ENCODE results near the gene FARP1.

GRCh38 chr13:98214707-98215106 is 71.8 kb downstream of the FARP1 start:
- TF ChIP-seq CTCF (conservative IDR thresholded peaks at IDR 0.05) (no peak), ZFX (IDR thresholded peaks at IDR 0.05) (no peak)

Measured in C4-2B (cell line).